ENCODE data around the gene NDNF. TPM values are rescaled to one million over a fixed set of nuclear protein-coding genes. Genes with fewer than 3 reads are reported as not detected.

Gene NDNF
- total RNA-seq, 1 donor from 2014 or later: 0.34 TPM

DNA sequence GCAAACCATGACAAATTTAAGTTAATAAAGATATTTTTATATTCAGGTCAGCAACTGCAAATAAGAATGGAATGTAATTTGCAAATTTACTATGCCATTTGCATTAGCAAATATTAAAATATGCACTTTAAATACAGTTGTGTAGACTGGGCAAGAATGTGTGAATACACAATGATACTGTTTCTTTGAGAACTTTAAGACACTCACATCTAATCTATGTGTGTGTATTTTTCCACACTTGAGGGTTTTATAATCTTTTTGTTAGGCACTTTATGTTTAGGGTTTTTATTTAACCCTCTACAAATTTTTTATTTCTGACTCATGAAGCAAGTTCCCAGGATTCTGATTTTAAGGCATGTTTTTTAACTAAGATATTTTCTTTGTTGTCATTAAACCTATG, 23.9 kb upstream of the NDNF start:
- DNase-seq (ENCODE audit: low spot score, unreplicated experiment): no peak
- Mint-ChIP-seq H3K36me3 (ENCODE audit: insufficient read depth) (no peaks in the 10 kb centered on the region), H3K27me3 (no peaks in the 10 kb centered on the region), H3K9me3 (ENCODE audit: low read depth) (no peaks in the 10 kb centered on the region), H3K4me3 (ENCODE audit: low read depth) (no peak overlapping the region), H3K27ac (no peak overlapping the region), H3K4me1 (ENCODE audit: low read depth) (peaks cover 3% of the 10 kb centered on the region)
- TF ChIP-seq, protein P1, sequence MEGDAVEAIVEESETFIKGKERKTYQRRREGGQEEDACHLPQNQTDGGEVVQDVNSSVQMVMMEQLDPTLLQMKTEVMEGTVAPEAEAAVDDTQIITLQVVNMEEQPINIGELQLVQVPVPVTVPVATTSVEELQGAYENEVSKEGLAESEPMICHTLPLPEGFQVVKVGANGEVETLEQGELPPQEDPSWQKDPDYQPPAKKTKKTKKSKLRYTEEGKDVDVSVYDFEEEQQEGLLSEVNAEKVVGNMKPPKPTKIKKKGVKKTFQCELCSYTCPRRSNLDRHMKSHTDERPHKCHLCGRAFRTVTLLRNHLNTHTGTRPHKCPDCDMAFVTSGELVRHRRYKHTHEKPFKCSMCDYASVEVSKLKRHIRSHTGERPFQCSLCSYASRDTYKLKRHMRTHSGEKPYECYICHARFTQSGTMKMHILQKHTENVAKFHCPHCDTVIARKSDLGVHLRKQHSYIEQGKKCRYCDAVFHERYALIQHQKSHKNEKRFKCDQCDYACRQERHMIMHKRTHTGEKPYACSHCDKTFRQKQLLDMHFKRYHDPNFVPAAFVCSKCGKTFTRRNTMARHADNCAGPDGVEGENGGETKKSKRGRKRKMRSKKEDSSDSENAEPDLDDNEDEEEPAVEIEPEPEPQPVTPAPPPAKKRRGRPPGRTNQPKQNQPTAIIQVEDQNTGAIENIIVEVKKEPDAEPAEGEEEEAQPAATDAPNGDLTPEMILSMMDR (IDR thresholded peaks at IDR 0.05; ENCODE audit: unreplicated experiment): no peak

DNA sequence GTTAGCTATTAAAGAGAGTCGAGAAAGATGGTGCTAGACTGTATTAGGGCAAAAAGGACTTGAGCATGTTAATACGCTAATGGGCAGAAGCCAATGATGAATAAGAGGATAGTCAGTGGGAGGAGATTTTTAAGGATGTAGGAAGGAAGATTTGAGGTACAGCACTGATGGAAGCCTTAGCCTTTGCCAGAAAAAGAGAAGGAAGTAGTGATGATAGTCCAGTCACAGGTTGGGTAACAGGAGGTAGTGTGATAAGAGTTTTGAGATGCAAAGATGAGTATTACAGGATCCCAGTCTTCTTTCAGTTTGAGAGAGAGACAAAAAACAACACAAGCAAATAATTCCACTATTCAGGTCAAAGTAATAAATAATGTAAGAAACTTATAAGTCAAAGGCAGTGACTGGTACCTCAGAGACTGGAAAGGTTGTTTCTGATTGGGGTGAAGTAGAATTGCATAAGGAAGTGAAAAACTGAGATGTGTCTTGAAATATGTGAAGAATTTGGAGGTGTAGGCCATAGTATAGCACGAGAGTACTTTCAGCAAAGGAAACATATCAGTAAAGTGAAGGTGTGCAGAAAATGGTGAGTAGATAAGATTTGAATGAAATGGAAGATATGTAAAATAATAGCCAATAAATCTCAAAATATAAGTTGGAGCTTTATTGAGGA, 22.1 kb upstream of the NDNF start:
- Mint-ChIP-seq H3K4me3 (ENCODE audit: low read depth) (no peak overlapping the region), H3K4me1 (ENCODE audit: low read depth) (peaks cover 3% of the 10 kb centered on the region), H3K36me3 (ENCODE audit: insufficient read depth) (no peaks in the 10 kb centered on the region), H3K9me3 (ENCODE audit: low read depth) (no peaks in the 10 kb centered on the region), H3K27me3 (no peaks in the 10 kb centered on the region), H3K27ac (no peak overlapping the region)
- no peak for DNase-seq (ENCODE audit: low spot score, unreplicated experiment)
- TF ChIP-seq, protein P1 (IDR thresholded peaks at IDR 0.05; ENCODE audit: unreplicated experiment): no peak

DNA sequence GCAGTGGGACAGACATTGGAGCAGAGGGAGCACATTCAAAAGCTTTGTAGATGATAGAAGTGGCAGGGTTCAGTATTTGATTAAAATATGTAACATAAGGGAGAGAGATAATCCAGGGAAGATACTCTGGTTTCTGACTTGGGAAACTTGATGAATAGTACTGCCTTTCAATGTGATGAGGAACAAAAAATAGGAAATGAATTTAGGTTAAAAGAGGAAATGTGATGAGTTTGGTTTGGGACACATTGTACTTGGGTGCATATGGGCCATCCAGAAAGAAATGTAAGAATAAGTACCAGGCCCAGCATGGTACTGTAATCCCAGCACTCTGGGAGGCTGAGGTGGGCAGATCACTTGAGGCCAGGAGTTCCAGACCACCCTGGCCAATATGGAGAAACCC, 20.9 kb upstream of the NDNF start:
- H3K4me3 Mint-ChIP-seq (ENCODE audit: low read depth): no peak overlapping the region
- H3K36me3 Mint-ChIP-seq (ENCODE audit: insufficient read depth): no peaks in the 10 kb centered on the region
- no peak overlapping the region for H3K27ac Mint-ChIP-seq

DNA sequence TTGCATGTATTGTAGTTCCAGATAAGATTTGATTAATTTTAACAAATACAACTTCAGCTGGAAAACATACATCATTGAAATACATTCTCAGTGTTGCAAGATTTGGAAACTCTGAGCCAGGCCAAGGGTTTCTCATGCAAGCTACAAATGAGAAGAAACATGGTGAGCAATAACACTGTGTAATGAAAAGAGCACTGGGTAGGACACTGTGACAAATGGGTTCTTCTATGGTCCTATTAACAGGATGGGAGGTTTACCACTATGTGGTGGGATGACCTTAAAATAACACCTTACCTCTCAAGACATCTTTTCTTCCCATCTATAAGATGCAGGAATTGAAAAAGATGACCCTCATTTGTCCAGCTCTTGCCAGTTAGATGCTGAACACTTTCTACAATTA, 19.6 kb upstream of the NDNF start:
- Mint-ChIP-seq H3K4me1 (ENCODE audit: low read depth) (no peaks in the 10 kb centered on the region), H3K27ac (no peak overlapping the region), H3K27me3 (no peaks in the 10 kb centered on the region), H3K9me3 (ENCODE audit: low read depth) (peaks cover 4% of the 10 kb centered on the region), H3K36me3 (ENCODE audit: insufficient read depth) (no peaks in the 10 kb centered on the region), H3K4me3 (ENCODE audit: low read depth) (no peak overlapping the region)
- no peak for DNase-seq (ENCODE audit: low spot score, unreplicated experiment)
- TF ChIP-seq, protein P1 (IDR thresholded peaks at IDR 0.05; ENCODE audit: unreplicated experiment): no peak

More for the DNA sequence above, 20.9 kb upstream of the NDNF start:
- no peak for DNase-seq (ENCODE audit: low spot score, unreplicated experiment)
- TF ChIP-seq, protein P1 (IDR thresholded peaks at IDR 0.05; ENCODE audit: unreplicated experiment): no peak
- H3K4me1 Mint-ChIP-seq (ENCODE audit: low read depth): peaks cover 3% of the 10 kb centered on the region
- H3K27me3 Mint-ChIP-seq: no peaks in the 10 kb centered on the region
- H3K9me3 Mint-ChIP-seq (ENCODE audit: low read depth): no peaks in the 10 kb centered on the region

DNA sequence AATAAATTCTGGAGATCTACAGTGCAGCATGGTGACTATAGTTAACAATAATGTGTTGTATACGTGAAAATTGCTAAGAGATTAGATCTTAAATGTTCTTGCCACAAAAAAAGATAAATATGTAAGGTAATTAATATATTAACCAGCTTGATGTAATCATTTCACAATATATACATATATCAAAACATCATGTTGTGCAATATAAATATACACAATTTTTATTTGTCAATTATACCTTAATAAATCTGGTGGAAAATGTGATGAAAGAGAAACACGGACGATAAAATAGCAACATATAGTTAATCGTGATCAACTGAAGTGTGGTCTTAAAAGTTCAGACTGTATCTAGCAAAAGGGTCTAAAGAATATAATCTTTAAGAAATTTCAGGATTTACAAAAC, 16.5 kb upstream of the NDNF start:
- Mint-ChIP-seq H3K4me1 (ENCODE audit: low read depth) (no peaks in the 10 kb centered on the region), H3K27ac (no peak overlapping the region), H3K9me3 (ENCODE audit: low read depth) (peaks cover 8% of the 10 kb centered on the region), H3K27me3 (no peaks in the 10 kb centered on the region), H3K4me3 (ENCODE audit: low read depth) (no peak overlapping the region), H3K36me3 (ENCODE audit: insufficient read depth) (no peaks in the 10 kb centered on the region)
- no peak for DNase-seq (ENCODE audit: low spot score, unreplicated experiment)
- TF ChIP-seq, protein P1 (IDR thresholded peaks at IDR 0.05; ENCODE audit: unreplicated experiment): no peak

All from progenitor cell of endocrine pancreas (in vitro differentiated cells).